C4-2B (cell line): Measurements from ENCODE around the gene PML.

Experiments used
- ZFX ChIP-seq: fragments of 450-650 bp; IDR thresholded peaks from 2 replicates; pipeline ENCODE4 v1.6.1; 2017
- TF ChIP-seq, protein P1 (sequence below): fragments of 450-650 bp; conservative IDR thresholded peaks from 2 replicates; pipeline ENCODE4 v1.5.1; 2017; ENCODE audit warnings: mild to moderate bottlenecking

- TF ChIP-seq, protein P1, sequence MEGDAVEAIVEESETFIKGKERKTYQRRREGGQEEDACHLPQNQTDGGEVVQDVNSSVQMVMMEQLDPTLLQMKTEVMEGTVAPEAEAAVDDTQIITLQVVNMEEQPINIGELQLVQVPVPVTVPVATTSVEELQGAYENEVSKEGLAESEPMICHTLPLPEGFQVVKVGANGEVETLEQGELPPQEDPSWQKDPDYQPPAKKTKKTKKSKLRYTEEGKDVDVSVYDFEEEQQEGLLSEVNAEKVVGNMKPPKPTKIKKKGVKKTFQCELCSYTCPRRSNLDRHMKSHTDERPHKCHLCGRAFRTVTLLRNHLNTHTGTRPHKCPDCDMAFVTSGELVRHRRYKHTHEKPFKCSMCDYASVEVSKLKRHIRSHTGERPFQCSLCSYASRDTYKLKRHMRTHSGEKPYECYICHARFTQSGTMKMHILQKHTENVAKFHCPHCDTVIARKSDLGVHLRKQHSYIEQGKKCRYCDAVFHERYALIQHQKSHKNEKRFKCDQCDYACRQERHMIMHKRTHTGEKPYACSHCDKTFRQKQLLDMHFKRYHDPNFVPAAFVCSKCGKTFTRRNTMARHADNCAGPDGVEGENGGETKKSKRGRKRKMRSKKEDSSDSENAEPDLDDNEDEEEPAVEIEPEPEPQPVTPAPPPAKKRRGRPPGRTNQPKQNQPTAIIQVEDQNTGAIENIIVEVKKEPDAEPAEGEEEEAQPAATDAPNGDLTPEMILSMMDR, result no peak
- no peak for TF ChIP-seq ZFX
Measured at GRCh38 chr15:73957785-73958184, 36.7 kb upstream of the PML start.
